GM18951 (cell line): ENCODE measurements around the gene ABRACL.
A peak's percentile ranks its signal among the peaks of the same experiment; 100 is the strongest.
"Not testable (repeated sequence)": the region's sequence is repeated elsewhere in the genome, so short reads cannot be mapped to it uniquely, and the experiment has no call there.

Source experiments
- POLR2A ChIP-seq: IDR thresholded peaks from 4 replicates; pipeline ENCODE4 v1.6.1; 2011; ENCODE audit warnings: mild to moderate bottlenecking; ENCODE audit not compliant: insufficient read length, insufficient read depth; ENCODE audit errors: extremely low read depth
- in situ Hi-C: fragments of 300-500 bp; cut with MboI; formaldehyde crosslinking; loops from one replicate; pipeline ENCODE4 v1.12.0; 2022; ENCODE audit warnings: low sequenced_read_pairs, mixed read lengths, inconsistent platforms; ENCODE audit not compliant: unreplicated experiment

ABRACL gene

GRCh38 chr6:139019722-139020121 is 8.8 kb upstream of the ABRACL start:
- in situ Hi-C loops, result no loop called here
- TF ChIP-seq POLR2A, result no peak

DNA sequence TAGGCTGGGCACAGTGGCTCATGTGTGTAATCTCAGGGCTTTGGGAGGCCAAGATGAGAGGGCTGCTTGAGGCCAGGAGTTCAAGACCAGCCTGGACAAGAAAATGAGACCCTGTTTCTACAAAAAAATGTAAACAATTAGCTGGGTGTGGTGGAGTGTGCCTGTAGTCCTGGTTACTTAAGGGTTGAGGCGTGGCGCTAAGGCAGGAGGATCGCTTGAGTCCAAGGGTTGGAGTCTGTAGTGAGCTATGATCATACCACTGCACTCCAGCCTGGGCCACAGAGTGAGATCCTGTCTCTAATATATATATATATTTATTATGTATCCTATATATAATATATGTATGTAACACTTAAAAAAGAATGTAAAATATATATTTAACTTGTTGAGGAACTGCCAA is 7.9 kb upstream of the ABRACL start:
- in situ Hi-C loops, result no loop called here
- no peak for TF ChIP-seq POLR2A

- in situ Hi-C loops, result not testable (repeated sequence)
Observed at GRCh38 chr6:139025416-139025815, 3.1 kb upstream of the ABRACL start.

GRCh38 chr6:139027620-139028182 is 844 bp upstream of the ABRACL start:
- in situ Hi-C loops, result no loop called here

DNA sequence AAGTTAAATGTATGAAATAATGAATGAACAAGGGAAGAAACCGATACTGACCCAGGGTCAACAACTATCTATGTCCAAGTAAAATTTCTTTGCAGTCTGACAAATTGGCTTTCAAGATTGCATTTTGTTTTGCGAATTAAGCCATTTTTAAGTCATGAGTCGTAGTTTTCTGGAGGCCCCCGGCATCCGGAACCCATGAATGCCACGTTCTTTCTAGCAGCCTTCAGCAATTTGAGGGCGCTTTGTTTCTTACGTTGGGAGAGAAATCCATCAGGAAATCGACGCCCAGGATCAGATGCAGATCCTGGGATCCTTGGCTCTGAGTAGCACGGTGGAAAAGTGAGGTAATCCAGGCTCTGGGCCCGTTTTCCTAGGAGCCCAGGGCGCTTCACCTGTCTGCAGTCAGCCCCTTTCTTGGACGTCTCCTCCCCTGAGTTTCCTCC is 309 bp upstream of the ABRACL start:
- peak; percentile 64 for TF ChIP-seq POLR2A
- in situ Hi-C loops, result no loop called here

More at GRCh38 chr6:139027620-139028182, 844 bp upstream of the ABRACL start:
- no peak for TF ChIP-seq POLR2A

DNA sequence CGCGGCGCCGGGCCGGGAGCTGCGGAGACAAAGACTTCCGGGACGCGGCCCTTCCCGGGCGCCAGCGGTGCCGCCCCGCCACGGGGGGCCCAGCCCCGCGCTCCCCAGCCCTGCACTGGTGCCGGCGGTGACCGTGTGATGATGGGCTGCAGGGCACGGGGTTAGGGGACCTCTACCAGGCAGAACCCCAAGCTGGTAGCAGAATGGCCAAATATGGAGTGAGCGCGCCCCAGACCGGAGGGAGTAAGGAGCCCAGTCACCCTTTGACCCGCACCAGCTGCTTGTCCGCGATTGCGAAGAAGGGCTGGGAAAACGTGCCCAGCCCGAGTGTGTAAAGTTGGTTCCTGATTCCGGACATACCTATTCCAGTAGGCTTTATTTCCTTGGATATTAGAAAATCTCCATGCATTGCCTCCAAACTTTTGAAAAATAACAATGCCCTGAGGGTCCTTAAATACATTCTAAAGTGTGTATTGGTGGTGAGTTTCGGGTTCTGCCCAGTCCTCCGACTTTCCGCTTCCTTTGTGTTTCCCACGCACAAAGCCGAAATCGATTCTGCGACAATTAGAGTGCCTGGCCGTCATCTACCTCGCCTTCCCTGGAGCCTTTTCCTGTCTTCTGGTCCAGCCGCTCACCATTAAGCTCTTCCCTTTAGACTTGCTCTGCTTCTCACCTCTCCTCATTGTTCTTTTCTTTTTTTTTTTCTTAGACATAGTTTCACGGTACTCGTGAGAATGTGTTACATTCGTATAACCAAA is 1.1 kb downstream of the ABRACL start:
- in situ Hi-C loops, result no loop called here
- TF ChIP-seq POLR2A, result no peak

- no peak for TF ChIP-seq POLR2A
- in situ Hi-C loops, result no loop called here
Observed at GRCh38 chr6:139030228-139030963, 1.9 kb downstream of the ABRACL start.

- in situ Hi-C loops, result no loop called here
Observed at GRCh38 chr6:139037490-139037889, 8.9 kb downstream of the ABRACL start.

DNA sequence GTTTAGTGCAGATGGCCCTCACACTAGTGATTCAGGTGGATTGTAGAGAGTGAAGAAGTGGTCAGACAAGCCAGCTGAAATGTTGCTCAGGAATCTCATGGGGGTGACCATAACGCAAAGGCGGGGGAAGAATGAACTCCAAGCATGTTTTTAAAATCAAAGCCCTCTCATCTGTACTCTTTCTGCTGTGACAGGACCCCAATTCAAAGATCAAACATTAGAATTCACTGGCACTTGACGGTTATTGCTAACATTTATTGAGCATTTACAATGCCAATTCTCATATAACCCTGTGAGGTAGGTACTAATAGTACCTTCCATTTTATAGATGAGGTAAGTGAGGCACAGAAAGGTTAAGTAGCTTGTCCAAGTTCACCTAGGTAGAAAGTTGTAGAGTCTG is 15.7 kb downstream of the ABRACL start:
- TF ChIP-seq POLR2A, result no peak
- in situ Hi-C loops, result no loop called here

More at GRCh38 chr6:139037490-139037889, 8.9 kb downstream of the ABRACL start:
- TF ChIP-seq POLR2A, result no peak

GRCh38 chr6:139047677-139048076 is 19.1 kb downstream of the ABRACL start:
- in situ Hi-C loops, result no loop called here
- no peak for TF ChIP-seq POLR2A

DNA sequence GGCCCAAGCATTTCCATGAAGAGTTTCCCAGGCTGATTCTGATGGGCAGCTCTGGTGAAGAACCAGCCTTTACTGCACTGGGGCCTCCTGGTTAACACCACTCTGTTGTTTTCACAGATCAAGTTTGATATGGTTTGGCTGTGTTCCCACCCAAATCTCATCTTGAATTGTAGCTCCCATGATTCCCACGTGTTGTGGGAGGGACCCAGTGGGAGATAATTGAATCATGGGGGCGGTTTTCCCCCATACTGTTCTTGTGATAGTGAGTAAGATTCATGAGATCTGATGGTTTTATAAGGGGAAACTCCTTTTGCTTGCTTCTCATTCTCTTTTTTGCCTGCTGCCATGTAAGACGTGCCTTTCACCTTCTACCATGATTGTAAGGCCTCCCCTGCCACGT is 20.4 kb downstream of the ABRACL start:
- in situ Hi-C loops, result not testable (repeated sequence)

- in situ Hi-C loops, result not testable (repeated sequence)
Observed at GRCh38 chr6:139050131-139050769, 21.7 kb downstream of the ABRACL start.

DNA sequence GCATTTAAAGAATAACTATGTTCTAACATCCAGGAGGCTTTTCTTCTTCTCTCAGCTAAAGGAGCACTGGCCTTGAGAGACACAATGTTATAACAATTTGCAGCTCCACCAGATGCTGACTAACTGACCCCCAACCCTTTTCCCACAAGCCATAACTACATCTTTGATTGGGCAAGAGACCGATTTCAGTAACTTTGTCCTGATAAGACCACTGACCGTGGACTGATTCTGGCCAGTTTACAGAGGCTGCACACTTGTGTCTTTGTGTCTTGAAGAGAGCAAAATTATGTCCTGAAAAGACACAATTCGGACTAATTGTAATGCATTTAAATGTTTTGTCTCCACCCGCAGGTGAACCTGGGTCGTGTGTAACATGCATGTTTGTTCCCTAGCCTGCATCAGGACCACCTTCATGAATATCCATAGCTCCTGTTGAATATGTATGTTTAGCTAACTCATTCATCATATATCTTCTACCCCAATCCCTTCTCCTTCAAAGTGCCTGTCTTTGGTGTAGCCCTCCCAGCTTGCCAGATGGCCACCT is 22.3 kb downstream of the ABRACL start:
- no peak for TF ChIP-seq POLR2A
- in situ Hi-C loops, result no loop called here
